Activated CD4-positive, alpha-beta T cell treated with anti-CD3 and anti-CD28 coated beads, Interleukin-2, amount 50 U/mL, for 16 hours (primary cell): ENCODE data around the gene CCDC91.

Source experiments
- DNase-seq: peaks from one replicate; pipeline ENCODE4 v3.0.0-alpha.2; 2020

Gene CCDC91

DNA sequence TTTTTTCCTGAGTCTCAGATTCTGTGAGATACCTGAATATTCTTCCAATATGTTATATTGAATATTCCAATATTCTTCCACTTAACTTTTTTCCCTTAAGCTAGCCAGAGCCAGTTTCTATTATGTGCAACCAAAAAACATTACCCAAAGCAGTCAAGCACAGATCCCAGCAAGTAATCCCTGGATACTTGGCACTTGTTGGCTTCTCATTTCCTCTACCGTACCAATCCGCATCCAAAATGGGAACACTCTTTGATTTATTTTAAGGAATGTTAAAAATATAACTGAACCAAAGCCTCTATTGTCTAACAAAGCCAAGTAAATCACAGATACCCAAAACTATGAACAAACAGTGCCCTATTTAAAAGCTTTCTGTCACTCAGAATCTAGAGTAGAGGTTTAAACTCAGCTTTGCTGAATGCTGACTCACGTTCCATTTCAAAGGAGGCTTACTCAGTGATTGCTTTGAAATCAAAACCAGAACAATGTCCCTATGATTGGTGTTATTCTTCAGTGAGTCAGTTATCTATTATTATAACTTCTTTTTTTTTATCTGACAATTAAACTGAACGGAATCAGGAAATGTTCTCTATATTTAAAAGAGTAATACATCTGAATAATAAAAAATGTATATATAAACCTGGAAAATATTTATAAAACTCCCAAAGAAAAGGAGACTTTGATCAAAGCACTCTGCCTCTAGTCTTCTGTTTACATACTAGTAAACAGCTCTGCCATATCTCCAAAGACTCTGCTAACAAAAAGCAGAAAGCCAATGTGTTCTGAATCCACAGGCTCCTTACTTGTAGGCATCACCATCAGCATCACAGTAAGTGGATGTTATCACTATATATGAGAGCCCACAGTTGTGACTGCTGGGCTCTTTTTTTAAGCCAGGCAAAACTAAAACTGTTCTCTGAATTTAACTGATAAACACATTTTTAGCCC lies 360.8 kb downstream of the CCDC91 start:
- DNase-seq = peak; percentile 39

- DNase-seq = peak; percentile 61
These were observed 362.2 kb downstream of the CCDC91 start for GRCh38 chr12:28552251-28552970.

DNA sequence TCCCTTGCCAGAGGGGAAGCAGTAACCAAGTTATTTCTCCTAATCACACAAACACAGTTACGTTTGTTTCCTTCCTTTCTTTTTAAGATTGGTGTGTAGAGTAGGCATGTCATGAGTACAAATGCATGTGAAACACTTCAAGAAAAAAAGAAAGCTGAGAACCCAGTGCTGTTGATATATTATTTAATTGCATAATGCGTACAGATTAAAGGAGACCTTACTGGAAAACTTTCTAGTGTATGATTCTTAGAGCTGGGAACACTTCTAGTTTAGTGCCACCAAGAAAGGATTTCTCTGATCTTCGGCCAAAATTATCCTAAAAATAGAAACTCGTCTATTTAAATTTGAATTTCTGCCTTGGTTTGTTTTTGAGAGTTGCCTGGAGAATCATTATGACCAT lies 365.5 kb downstream of the CCDC91 start:
- DNase-seq = no peak

GRCh38 chr12:28558250-28558649 lies 368.0 kb downstream of the CCDC91 start:
- no peak for DNase-seq

DNA sequence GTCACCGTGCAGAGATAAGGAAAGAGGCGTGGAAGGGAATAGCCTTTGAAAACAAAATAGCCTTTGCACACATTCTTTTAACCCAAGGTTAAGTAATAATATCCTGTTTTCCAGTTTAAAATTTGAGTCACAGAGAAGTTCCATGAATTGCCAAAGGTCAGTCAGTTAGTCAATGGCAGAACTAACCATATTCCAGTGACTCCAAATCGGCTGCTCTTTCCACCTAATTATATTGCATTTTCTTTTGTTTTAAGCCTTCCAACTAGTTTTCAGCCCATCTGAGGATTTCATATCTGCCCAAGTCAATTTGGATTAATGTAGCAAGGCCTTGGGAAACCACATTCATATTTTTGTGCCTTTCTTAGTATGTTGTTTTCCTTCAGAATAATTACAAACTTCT lies 373.0 kb downstream of the CCDC91 start:
- no peak for DNase-seq

DNA sequence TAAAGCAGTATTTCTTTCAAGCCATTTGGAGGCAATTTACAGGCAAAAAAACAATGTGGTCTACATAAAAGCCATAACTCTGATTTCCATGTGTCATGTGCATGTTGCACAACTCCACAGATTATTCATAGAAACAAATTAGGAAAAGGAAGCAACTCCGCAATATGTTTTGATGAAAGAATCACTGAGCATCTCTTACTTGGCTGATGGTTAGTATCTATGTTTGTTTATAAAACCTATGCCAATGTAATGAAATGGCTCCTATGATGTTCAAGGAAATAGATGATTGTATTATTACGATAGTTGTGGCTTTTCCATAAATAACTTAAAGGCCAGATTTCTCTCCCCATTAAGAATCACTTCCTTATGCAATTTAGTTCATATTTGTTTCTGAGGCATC lies 373.7 kb downstream of the CCDC91 start:
- no peak for DNase-seq

- DNase-seq = no peak
These were observed 377.9 kb downstream of the CCDC91 start for GRCh38 chr12:28568118-28568517.

DNA sequence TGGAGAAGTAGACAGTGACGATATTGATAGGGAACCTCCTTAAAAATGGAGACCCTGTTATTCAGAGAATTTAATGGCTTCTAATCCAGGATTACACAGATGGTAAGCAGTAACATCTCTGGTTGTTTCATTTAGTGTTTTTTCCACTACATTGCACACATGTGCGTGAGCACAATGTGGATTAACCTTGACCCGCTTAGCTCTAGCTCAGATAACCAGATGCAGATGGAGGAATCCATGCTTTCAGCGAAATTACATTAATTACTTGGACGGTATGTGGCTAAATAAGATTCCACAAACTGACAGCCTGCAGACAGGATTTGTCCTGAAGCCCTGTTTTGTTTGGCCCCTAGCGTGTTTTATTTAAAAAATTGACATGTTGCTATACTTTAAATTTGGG lies 378.4 kb downstream of the CCDC91 start:
- no peak for DNase-seq

DNA sequence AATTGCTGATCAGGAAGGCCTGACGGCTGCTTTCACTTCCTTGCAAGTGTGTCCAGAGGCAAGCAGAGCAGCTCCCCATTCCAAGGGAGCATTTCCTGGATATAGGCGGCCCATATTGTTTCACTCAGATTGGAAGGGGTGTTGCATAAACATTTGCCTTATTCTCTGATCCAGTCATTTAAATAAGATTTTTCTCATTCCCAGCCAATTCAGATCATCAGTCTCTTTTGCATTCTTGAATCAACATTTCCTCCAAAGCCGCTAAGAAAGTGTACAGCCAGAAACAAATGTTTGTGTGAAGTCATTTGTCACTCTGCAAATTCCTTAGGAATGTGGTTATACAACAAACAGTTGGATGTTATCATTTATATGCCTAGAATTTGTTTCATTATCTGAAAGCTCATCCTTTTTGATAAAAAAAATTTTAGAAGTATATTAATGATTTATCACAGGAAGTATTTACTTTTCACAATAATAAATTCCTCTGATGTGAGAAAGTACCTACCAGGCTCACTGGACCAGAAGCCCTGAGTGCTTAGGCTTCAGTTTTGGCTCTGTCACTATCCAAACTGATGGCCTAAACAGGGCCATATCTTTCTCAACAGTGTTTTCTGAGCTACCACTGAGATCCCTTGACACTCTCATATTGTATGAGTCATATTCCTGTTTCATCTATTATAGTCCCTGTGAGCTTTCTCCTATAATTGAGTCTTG lies 379.6 kb downstream of the CCDC91 start:
- DNase-seq = peak; percentile 8

- DNase-seq = no peak
These were observed 380.6 kb downstream of the CCDC91 start for GRCh38 chr12:28570811-28571210.

GRCh38 chr12:28574746-28575592 lies 384.7 kb downstream of the CCDC91 start:
- no peak for DNase-seq

- no peak for DNase-seq
These were observed 385.4 kb downstream of the CCDC91 start for GRCh38 chr12:28575593-28576205.

DNA sequence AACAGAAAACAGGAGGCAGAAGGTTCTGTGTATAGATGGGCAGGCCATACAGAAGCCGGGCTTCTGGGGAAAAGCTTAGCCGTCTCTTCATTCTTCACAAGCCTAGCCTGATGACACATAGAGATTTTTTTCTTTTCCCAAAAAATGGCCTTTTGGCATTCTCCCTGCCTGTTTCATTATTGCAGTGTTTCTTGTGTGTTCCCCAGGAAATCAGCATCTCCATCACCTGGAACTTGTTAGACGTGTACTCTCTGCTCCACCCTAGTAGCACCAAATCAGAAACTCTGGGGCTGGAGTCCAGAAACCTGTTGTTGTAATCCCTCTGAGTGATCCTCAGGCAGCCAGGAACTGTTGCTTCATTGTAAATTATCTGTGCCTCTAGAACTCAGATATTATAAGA lies 388.1 kb downstream of the CCDC91 start:
- no peak for DNase-seq

GRCh38 chr12:28578833-28579252 lies 388.6 kb downstream of the CCDC91 start:
- DNase-seq = peak; percentile 53

DNA sequence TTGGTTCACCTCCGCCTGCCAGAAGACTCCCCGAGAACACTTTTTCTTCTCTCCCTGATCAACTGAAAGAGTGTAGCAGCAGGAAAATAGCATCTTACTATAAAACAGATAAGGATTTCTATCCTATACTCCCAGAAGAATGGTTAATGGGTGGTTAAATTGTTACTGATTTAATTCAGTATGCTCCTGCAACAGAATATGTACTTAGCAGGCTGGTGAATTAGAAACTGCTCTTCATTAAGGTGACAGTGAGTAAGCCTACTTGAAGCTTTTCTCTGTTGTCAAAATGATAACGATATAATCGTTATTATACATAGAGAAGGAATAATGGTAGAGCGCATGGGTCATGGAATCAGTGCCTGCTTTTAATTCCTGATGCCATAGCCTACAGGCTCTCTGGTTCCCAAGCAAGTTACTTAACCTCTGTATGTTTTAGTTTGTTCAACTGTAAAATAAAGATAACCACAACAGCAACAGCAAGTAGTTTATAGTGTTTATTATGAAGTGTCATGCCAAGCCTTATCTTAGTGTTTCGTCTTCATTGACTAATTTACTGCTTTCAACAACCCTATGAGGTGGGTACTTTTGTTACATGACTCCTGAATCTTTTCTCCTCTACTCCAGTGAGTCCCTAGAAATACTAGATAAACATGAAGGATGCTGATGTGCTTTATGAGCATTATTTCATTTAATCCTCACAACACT lies 392.6 kb downstream of the CCDC91 start:
- DNase-seq = no peak

DNA sequence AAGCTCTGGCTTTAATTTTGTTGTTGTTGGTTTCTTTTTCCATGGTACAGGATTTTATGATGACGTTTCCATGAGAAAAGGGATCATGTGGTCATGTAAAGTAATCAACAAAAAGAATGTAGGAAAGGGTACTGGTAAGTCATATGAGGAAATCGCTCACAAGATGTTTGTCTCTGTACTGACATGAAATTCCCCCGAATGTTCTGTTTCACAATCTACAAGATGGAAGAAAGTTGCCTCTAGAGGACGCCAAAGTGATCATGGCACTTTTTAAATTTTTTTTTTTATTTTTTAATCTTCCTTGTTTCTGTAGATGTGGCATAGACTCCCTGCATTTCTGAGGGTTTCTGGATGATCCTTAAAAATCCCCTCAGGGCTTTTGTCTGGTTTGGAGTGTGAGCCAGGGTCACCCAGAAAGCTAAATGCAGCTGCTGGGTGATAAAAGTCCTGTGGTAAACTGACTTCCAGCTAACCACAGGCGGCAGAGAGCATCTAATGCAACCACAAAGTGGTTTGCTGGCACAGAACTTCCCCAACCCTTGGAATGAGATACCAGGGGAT lies 393.5 kb downstream of the CCDC91 start:
- no peak for DNase-seq

GRCh38 chr12:28585146-28585545 lies 394.9 kb downstream of the CCDC91 start:
- no peak for DNase-seq

GRCh38 chr12:28586481-28586880 lies 396.2 kb downstream of the CCDC91 start:
- DNase-seq = no peak

DNA sequence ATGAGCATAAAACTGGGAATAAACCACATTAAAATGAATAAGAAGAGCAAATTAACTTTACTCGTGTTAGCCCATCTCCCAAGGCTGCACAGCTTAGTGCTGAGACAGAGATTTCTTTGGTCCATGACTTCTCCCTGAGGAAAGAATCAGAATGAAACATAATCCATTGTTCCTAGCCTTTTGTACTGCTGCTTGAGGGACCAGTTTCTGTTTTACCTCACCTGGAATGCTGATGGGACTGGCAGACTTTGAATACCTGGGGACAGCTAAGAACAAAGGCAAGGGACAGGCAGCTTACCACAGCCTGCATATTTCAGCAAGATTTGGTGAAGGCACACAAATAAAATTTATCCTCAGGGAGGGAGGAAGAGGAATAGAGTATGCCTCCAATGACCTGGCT lies 401.6 kb downstream of the CCDC91 start:
- no peak for DNase-seq
